Neural progenitor cell (in vitro differentiated cells): ENCODE data around the gene ALK.

Experiments used
- EZH2 ChIP-seq: fragments of 200-600 bp; sonication (generic); IDR thresholded peaks from 2 replicates; pipeline ENCODE4 v1.6.1; 2017; ENCODE audit warnings: antibody characterized with exemption, mild to moderate bottlenecking, moderate library complexity
- EZH2phosphoT487 ChIP-seq: fragments of 200-600 bp; sonication (generic); IDR thresholded peaks from 2 replicates; pipeline ENCODE4 v1.6.1; 2017; ENCODE audit warnings: antibody characterized with exemption
- TF ChIP-seq, protein P1 (sequence below): fragments of 200-600 bp; sonication (generic); IDR thresholded peaks from 2 replicates; pipeline ENCODE4 v1.5.1; 2017; ENCODE audit warnings: antibody characterized with exemption, mild to moderate bottlenecking

- TF ChIP-seq, protein P1, sequence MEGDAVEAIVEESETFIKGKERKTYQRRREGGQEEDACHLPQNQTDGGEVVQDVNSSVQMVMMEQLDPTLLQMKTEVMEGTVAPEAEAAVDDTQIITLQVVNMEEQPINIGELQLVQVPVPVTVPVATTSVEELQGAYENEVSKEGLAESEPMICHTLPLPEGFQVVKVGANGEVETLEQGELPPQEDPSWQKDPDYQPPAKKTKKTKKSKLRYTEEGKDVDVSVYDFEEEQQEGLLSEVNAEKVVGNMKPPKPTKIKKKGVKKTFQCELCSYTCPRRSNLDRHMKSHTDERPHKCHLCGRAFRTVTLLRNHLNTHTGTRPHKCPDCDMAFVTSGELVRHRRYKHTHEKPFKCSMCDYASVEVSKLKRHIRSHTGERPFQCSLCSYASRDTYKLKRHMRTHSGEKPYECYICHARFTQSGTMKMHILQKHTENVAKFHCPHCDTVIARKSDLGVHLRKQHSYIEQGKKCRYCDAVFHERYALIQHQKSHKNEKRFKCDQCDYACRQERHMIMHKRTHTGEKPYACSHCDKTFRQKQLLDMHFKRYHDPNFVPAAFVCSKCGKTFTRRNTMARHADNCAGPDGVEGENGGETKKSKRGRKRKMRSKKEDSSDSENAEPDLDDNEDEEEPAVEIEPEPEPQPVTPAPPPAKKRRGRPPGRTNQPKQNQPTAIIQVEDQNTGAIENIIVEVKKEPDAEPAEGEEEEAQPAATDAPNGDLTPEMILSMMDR: no peak
- TF ChIP-seq EZH2phosphoT487 (no peak), EZH2 (no peak)
Observed at GRCh38 chr2:29233428-29233827, 688.0 kb downstream of the ALK start.
